HepG2 (cell line): ENCODE measurements around the gene TRMU. TPM values are rescaled to one million over a fixed set of nuclear protein-coding genes. Genes with fewer than 3 reads are reported as not detected.

Source experiments
- ATAC-seq: fragments of 200-7000 bp; cut with Tn5 transposase; 3 replicates; pipeline ENCODE4 v1.9.1; 2020; ENCODE audit warnings: mild to moderate bottlenecking, moderate library complexity
- BruUV-seq: library from RNA; stranded (reverse); fragments of 400-500 nt; replicated peaks from 2 replicates; lab custom pipeline; 2021; lab: Mats Ljungman, UMichigan
- CTCF ChIA-PET: fragments of 300-600 bp; formaldehyde crosslinking; extraction: SDS; loops from one replicate; lab custom pipeline; 2021; ENCODE audit warnings: low total read pairs, inconsistent platforms, low intra/inter-chr PET ratio; lab: Yijun Ruan, JAX
- POLR2A ChIA-PET: fragments of 350-600 bp; sonication (Branson Sonifier 250); formaldehyde crosslinking; loops from one replicate; lab custom pipeline; 2020; ENCODE audit warnings: antibody characterized with exemption, inconsistent platforms; lab: Yijun Ruan, JAX
- DNase-seq: peaks from one replicate; pipeline ENCODE4 v3.0.0-alpha.2; 2015; ENCODE audit warnings: low spot score
- FAIRE-seq: peaks from 3 replicates; lab custom pipeline; 2011; peaks lifted over from hg19 to GRCh38; lab: Jason Lieb, UNC
- H2AFZ ChIP-seq: one replicate; pipeline ENCODE4 v1.6.1; 2011; ENCODE audit warnings: low read length, inconsistent platforms
- H3K27ac ChIP-seq: fragments of 300-600 bp; 3 replicates; pipeline ENCODE4 v1.8.0; 2011; ENCODE audit warnings: mixed run types, mild to moderate bottlenecking, mixed read lengths, low read length, inconsistent platforms; ENCODE audit not compliant: insufficient read depth; ENCODE audit errors: extremely low read length
- H3K27me3 ChIP-seq, 2 experiments: fragments of 200-600 bp in 1 of 2; 2 replicates in 1 of 2; 3 replicates in 1 of 2; pipeline versions ENCODE4 v1.6.0 to v1.8.0; 2011; ENCODE audit warnings: low read length in 2 of 2, mild to moderate bottlenecking in 2 of 2, moderate library complexity in 2 of 2, inconsistent platforms in 1 of 2; ENCODE audit not compliant: insufficient read depth in 2 of 2, control insufficient read depth in 1 of 2
- H3K36me3 ChIP-seq, 2 experiments: fragments of 200-600 bp in 1 of 2; replicated peaks in 1 of 2; 2 replicates in 1 of 2; 3 replicates in 1 of 2; pipeline versions ENCODE4 v1.5.1 to v1.8.0; 2011; ENCODE audit warnings: low read length in 2 of 2, inconsistent platforms in 1 of 2; ENCODE audit not compliant: insufficient read depth in 2 of 2, control insufficient read depth in 1 of 2
- H3K4me1 ChIP-seq: 2 replicates; pipeline ENCODE4 v1.5.1; 2012; ENCODE audit warnings: low read length, inconsistent platforms; ENCODE audit not compliant: insufficient read depth
- H3K4me2 ChIP-seq: 2 replicates; pipeline ENCODE4 v1.6.0; 2011; ENCODE audit warnings: low read depth, low read length, inconsistent platforms
- H3K4me3 ChIP-seq, 3 experiments: fragments of 200-600 bp in 1 of 3; sonication (generic), shearing (Covaris generic) in 1 of 3; replicated peaks in 1 of 3; 2 replicates each; pipeline ENCODE4 v1.5.1; 2011 to 2016; ENCODE audit warnings: low read length in 3 of 3, inconsistent platforms in 2 of 3, low read depth in 2 of 3, mild to moderate bottlenecking in 2 of 3, control low read depth in 1 of 3, mixed read lengths in 1 of 3; ENCODE audit not compliant: insufficient read depth in 1 of 3
- H3K79me2 ChIP-seq: one replicate; pipeline ENCODE4 v1.6.1; 2011; ENCODE audit warnings: low read length, inconsistent platforms; ENCODE audit not compliant: insufficient read depth
- H3K9ac ChIP-seq: 2 replicates; pipeline ENCODE4 v1.6.0; 2011; ENCODE audit warnings: mild to moderate bottlenecking, low read depth, low read length, inconsistent platforms; ENCODE audit not compliant: insufficient read depth
- H3K9me3 ChIP-seq: 2 replicates; pipeline ENCODE4 v1.5.1; 2012; ENCODE audit warnings: mild to moderate bottlenecking, low read length
- H4K20me1 ChIP-seq: 2 replicates; pipeline ENCODE4 v1.6.0; 2011; ENCODE audit warnings: inconsistent platforms, mild to moderate bottlenecking, low read length, moderate library complexity; ENCODE audit not compliant: insufficient read depth
- BATF2 ChIP-seq: sonication (generic); formaldehyde crosslinking; IDR thresholded peaks from 2 replicates; pipeline ENCODE4 v1.8.0; 2022; ENCODE audit warnings: mild to moderate bottlenecking, missing genetic modification reagents, moderate library complexity
- CHCHD3 ChIP-seq: sonication (generic); formaldehyde crosslinking; IDR thresholded peaks from 2 replicates; pipeline ENCODE4 v1.8.0; 2022; ENCODE audit warnings: mild to moderate bottlenecking, missing genetic modification reagents, moderate library complexity
- HMG20B ChIP-seq: conservative IDR thresholded peaks from 2 replicates; pipeline ENCODE4 v1.6.1; 2016; ENCODE audit warnings: missing genetic modification reagents, missing compliant biosample characterization
- HMGXB3 ChIP-seq: sonication (generic); formaldehyde crosslinking; IDR thresholded peaks from 2 replicates; pipeline ENCODE4 v1.4.0; 2020; ENCODE audit warnings: missing genetic modification reagents, borderline replicate concordance
- MYC ChIP-seq: sonication (generic); formaldehyde crosslinking; IDR thresholded peaks from 2 replicates; pipeline ENCODE4 v1.9.0; 2021; ENCODE audit warnings: missing genetic modification reagents, borderline replicate concordance
- SALL2 ChIP-seq: sonication (generic); formaldehyde crosslinking; IDR thresholded peaks from 2 replicates; pipeline ENCODE4 v1.8.1; 2023; ENCODE audit warnings: mild to moderate bottlenecking, missing genetic modification reagents, inconsistent platforms
- ZMYM4 ChIP-seq: sonication (generic); formaldehyde crosslinking; IDR thresholded peaks from 2 replicates; pipeline ENCODE4 v1.8.1; 2023; ENCODE audit warnings: mild to moderate bottlenecking, missing genetic modification reagents
- WGBS: methylation state at CpG from one replicate; pipeline ENCODE4 v1.1.6; 2017; ENCODE audit warnings: low lambda C conversion rate; 5-methylcytosine and 5-hydroxymethylcytosine counted together
- in situ Hi-C: cut with HindIII; loops from 2 replicates; pipeline ENCODE4 v1.10.0; 2017; ENCODE audit warnings: low pct_unique_long_range_greater_than_20kb; ENCODE audit not compliant: extremely low pct_ligation_motif_present
- intact Hi-C: fragments of 100-400 bp; cut with micrococcal nuclease; formaldehyde crosslinking; loops from one replicate; pipeline ENCODE4 v1.10.0; 2022; ENCODE audit not compliant: unreplicated experiment
- polyA plus RNA-seq, 8 experiments: library from polyadenylated mRNA; depleted of rRNA in 3 of 8; stranded (reverse) in 7 of 8; unstranded in 1 of 8; fragments of >200 nt; fragmentation: Illumina TruSeq in 4 of 8; extraction: Trizol in 4 of 8; gene quantifications; 2 replicates each; pipeline versions ENCODE4 v1.2.1 to v1.2.3, GENCODE V29; 2011 to 2016; ENCODE audit warnings: low read depth in 4 of 8, missing spikeins in 1 of 8, mixed read lengths in 1 of 8; ENCODE audit not compliant: insufficient read depth in 1 of 8
- total RNA-seq, 5 experiments: library from RNA; depleted of rRNA; stranded (reverse); fragments of >200 nt; fragmentation: Illumina TruSeq; extraction: Trizol; gene quantifications; 2 replicates each; pipeline ENCODE4 v1.2.3, GENCODE V29; 2016; ENCODE audit warnings: low read depth in 1 of 5
- TF ChIP-seq, protein P1 (sequence below): sonication (generic); formaldehyde crosslinking; IDR thresholded peaks from 2 replicates; pipeline ENCODE4 v1.5.1; 2020; ENCODE audit warnings: mild to moderate bottlenecking, moderate library complexity, missing genetic modification reagents
- TF ChIP-seq, protein P2 (sequence below): sonication (generic); formaldehyde crosslinking; IDR thresholded peaks from 2 replicates; pipeline ENCODE4 v1.4.0; 2020; ENCODE audit warnings: missing genetic modification reagents

Gene TRMU
- total and polyA plus RNA-seq, 2 of the 13 experiments (the other 11 are each of a cell fraction or from before 2014, with no cell fraction given): 31.0 to 50.2 TPM

DNA sequence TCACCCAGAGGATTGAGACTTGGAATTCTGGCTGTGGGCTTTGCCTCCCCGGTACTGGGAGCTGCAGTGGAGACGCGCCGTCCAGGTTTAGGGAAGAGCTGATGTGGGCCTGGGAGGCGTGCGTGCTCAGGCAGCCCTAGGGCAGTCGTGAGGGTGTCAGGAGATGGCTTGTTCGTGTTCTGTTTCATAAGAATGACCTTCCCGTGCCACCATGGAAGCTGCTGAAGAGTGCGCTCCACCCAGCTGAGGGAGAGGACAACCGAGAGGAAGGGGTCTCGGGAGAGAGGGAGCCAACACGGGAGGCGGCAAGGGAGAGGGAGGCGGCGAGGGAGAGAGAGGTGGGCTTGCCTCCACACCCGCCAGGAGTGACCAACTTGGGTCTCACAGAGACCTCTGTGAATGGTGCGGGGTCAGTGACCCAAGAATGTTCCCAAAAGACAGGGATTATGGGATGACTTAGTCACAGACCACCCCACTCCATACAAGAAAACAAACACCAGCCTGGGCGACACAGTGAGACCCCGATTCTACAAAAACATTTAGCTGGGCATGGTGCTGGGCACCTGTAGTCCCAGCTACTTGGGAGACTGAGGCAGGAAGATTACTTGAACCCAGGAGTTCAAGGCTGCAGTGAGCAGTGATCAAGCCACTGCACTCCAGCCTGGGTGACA is 14.7 kb upstream of the TRMU start (continued):
- TF ChIP-seq, protein P1, sequence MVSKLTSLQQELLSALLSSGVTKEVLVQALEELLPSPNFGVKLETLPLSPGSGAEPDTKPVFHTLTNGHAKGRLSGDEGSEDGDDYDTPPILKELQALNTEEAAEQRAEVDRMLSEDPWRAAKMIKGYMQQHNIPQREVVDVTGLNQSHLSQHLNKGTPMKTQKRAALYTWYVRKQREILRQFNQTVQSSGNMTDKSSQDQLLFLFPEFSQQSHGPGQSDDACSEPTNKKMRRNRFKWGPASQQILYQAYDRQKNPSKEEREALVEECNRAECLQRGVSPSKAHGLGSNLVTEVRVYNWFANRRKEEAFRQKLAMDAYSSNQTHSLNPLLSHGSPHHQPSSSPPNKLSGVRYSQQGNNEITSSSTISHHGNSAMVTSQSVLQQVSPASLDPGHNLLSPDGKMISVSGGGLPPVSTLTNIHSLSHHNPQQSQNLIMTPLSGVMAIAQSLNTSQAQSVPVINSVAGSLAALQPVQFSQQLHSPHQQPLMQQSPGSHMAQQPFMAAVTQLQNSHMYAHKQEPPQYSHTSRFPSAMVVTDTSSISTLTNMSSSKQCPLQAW (CRISPR knock-in tag): no peak

DNA sequence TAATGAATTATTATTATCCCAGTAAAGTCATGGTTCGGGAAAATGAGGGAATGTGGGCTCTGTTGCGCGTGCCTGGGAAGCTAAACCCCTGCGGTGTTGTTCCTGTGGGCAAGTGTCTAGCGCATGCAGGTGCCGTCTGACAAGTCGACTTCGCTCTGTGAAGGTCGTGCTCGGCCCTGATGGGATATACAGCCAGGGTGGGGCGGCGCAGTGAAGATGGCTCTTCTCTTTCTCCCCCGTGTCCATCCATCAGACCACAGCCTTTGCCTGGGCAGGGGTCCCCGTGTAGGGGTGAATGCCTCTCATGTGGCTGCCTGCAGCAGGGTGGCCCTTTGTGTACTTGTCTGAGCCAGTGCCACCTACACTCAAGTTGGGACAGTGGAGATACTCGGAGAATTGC is 12.8 kb upstream of the TRMU start:
- H2AFZ ChIP-seq: no peak overlapping the region
- no peak overlapping the region for H3K27ac ChIP-seq
- intact Hi-C loops: no loop called here
- no peaks in the 10 kb centered on the region for H3K9me3 ChIP-seq
- no TSS peak for BruUV-seq
- ChIA-PET POLR2A (no interaction called here), CTCF (no interaction called here)
- peaks cover 12 to 76% of the 10 kb centered on the region in 2 experiments for H3K36me3 ChIP-seq
- FAIRE-seq (no peak), DNase-seq (no peak), ATAC-seq (no peak)
- no peak overlapping the region for H3K4me2 ChIP-seq
- in situ Hi-C loops: no loop called here
- no peaks in the 10 kb centered on the region for H4K20me1 ChIP-seq
- no peak overlapping the region for H3K9ac ChIP-seq
- WGBS: over 99% methylated on average over 15 of the region's 15 CpGs
- no peak overlapping the region for H3K4me3 ChIP-seq
- no peaks in the 10 kb centered on the region for H3K4me1 ChIP-seq
- H3K79me2 ChIP-seq: no peaks in the 10 kb centered on the region
- no peaks in the 10 kb centered on the region for H3K27me3 ChIP-seq
- no peak for TF ChIP-seq BATF2 (CRISPR knock-in tag)
- no peak for TF ChIP-seq CHCHD3
- TF ChIP-seq MYC (CRISPR knock-in tag): no peak
- TF ChIP-seq, protein P2, sequence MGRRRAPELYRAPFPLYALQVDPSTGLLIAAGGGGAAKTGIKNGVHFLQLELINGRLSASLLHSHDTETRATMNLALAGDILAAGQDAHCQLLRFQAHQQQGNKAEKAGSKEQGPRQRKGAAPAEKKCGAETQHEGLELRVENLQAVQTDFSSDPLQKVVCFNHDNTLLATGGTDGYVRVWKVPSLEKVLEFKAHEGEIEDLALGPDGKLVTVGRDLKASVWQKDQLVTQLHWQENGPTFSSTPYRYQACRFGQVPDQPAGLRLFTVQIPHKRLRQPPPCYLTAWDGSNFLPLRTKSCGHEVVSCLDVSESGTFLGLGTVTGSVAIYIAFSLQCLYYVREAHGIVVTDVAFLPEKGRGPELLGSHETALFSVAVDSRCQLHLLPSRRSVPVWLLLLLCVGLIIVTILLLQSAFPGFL (CRISPR knock-in tag): no peak
- TF ChIP-seq HMGXB3: no peak
- no peak for TF ChIP-seq SALL2 (CRISPR knock-in tag)
- no peak for TF ChIP-seq HMG20B
- no peak for TF ChIP-seq ZMYM4
